NCI-H2227 (cell line): ENCODE results near the gene ARID1B.
A peak's percentile ranks its signal among the peaks of the same experiment; 100 is the strongest.

Experiments
- DNase-seq: peaks from one replicate; lab custom pipeline; 2025; ENCODE audit not compliant: unreplicated experiment; lab: John Stamatoyannopoulos, UW

The ARID1B gene

GRCh38 chr6:156790711-156791319, 13.6 kb downstream of the ARID1B start:
- no peak for DNase-seq

- DNase-seq, result peak; percentile 78
Observed at GRCh38 chr6:156791320-156791850, 14.2 kb downstream of the ARID1B start.

GRCh38 chr6:156793200-156793599, 16.0 kb downstream of the ARID1B start:
- no peak for DNase-seq

GRCh38 chr6:156794546-156795354, 17.6 kb downstream of the ARID1B start:
- DNase-seq, result no peak

- DNase-seq, result peak; percentile 59
Observed at GRCh38 chr6:156795825-156796224, 18.6 kb downstream of the ARID1B start.

- no peak for DNase-seq
Observed at GRCh38 chr6:156796627-156797026, 19.4 kb downstream of the ARID1B start.

GRCh38 chr6:156797901-156798735, 20.9 kb downstream of the ARID1B start:
- DNase-seq, result no peak

- DNase-seq, result no peak
Observed at GRCh38 chr6:156801712-156802111, 24.5 kb downstream of the ARID1B start.

- DNase-seq, result no peak
Observed at GRCh38 chr6:156803353-156803752, 26.2 kb downstream of the ARID1B start.

- DNase-seq, result no peak
Observed at GRCh38 chr6:156804402-156804801, 27.2 kb downstream of the ARID1B start.

- DNase-seq, result no peak
Observed at GRCh38 chr6:156806155-156806554, 29.0 kb downstream of the ARID1B start.

- no peak for DNase-seq
Observed at GRCh38 chr6:156807028-156807427, 29.9 kb downstream of the ARID1B start.

- DNase-seq, result no peak
Observed at GRCh38 chr6:156807795-156808194, 30.6 kb downstream of the ARID1B start.

GRCh38 chr6:156808287-156808686, 31.1 kb downstream of the ARID1B start:
- DNase-seq, result peak; percentile 36

GRCh38 chr6:156809034-156809433, 31.9 kb downstream of the ARID1B start:
- DNase-seq, result no peak

GRCh38 chr6:156809446-156810178, 32.4 kb downstream of the ARID1B start:
- DNase-seq, result no peak

GRCh38 chr6:156814036-156814581, 36.9 kb downstream of the ARID1B start:
- no peak for DNase-seq

GRCh38 chr6:156816505-156816904, 39.3 kb downstream of the ARID1B start:
- DNase-seq, result no peak

- no peak for DNase-seq
Observed at GRCh38 chr6:156820089-156820798, 43.1 kb downstream of the ARID1B start.

GRCh38 chr6:156821707-156822106, 44.5 kb downstream of the ARID1B start:
- no peak for DNase-seq
